Thyroid gland (tissue), 4 donors: Measurements from ENCODE around the gene MAFB.

Experiments
- POLR2A ChIP-seq, 2 donors: fragments of 450-650 bp; IDR thresholded peaks; one replicate each; pipeline ENCODE4 v1.6.1; 2017; ENCODE audit warnings: antibody characterized with exemption in 2 of 2, mild to moderate bottlenecking in 2 of 2, moderate library complexity in 1 of 2
- TF ChIP-seq, protein P1 (sequence below), 6 experiments: fragments of 200-600 bp in 3 of 6; fragments of 450-650 bp in 3 of 6; sonication (generic) in 3 of 6; IDR thresholded peaks; one replicate each; pipeline ENCODE4 v1.5.1; 2016 to 2019; ENCODE audit warnings: antibody characterized with exemption in 6 of 6, mild to moderate bottlenecking in 2 of 6, inconsistent platforms in 1 of 6, moderate library complexity in 1 of 6

DNA sequence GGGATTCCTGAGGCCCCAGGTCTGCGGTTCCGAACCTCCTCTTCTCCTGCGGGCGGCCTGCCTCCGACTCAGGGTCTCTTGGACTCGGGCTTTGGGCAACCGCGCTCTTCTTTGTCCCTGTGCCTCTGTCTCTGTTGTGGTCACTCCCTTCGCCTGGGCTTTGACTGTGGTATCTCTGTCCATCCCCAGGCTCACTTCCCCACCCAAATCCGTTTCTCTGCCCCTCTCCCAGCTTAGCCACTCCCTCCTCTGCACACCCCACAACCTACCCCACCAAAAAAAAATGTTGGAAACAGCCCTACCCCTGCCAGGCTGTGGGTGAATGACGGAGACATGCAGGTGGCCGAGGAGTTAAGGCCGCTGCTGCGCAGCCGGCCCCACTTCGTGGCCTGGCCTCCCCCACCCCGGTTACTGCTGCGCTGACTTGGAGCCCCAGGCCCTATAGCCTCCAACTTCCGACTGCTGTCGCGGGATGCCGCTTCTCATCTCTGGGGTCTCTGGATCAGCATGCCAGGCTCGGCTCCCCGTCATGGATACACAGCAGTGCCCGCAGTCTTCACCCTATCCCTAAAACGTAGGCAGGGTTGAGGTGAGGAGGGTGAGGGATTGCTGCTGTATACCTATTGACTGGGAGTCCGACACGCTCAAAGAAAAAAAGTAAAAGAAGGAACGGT lies 2.7 kb upstream of the MAFB start:
- TF ChIP-seq, protein P1, sequence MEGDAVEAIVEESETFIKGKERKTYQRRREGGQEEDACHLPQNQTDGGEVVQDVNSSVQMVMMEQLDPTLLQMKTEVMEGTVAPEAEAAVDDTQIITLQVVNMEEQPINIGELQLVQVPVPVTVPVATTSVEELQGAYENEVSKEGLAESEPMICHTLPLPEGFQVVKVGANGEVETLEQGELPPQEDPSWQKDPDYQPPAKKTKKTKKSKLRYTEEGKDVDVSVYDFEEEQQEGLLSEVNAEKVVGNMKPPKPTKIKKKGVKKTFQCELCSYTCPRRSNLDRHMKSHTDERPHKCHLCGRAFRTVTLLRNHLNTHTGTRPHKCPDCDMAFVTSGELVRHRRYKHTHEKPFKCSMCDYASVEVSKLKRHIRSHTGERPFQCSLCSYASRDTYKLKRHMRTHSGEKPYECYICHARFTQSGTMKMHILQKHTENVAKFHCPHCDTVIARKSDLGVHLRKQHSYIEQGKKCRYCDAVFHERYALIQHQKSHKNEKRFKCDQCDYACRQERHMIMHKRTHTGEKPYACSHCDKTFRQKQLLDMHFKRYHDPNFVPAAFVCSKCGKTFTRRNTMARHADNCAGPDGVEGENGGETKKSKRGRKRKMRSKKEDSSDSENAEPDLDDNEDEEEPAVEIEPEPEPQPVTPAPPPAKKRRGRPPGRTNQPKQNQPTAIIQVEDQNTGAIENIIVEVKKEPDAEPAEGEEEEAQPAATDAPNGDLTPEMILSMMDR (IDR thresholded peaks at IDR 0.05) = no peak
- TF ChIP-seq POLR2A (IDR thresholded peaks at IDR 0.05) = no peak
